Neural cell (in vitro differentiated cells): Measurements from ENCODE around the gene GLI3.

Experiments used
- CTCF ChIP-seq: fragments of 450-650 bp; IDR thresholded peaks from 2 replicates; pipeline ENCODE4 v1.5.1; 2014; ENCODE audit warnings: antibody characterized with exemption, mild to moderate bottlenecking, moderate library complexity; ENCODE audit not compliant: poor library complexity, severe bottlenecking
- EZH2 ChIP-seq: fragments of 200-600, 300-800 bp; shearing (Covaris generic), sonication (generic); IDR thresholded peaks from 2 replicates; pipeline ENCODE4 v1.6.1; 2014; ENCODE audit warnings: antibody characterized with exemption, low read length, borderline replicate concordance, mild to moderate bottlenecking; ENCODE audit not compliant: insufficient read depth, poor library complexity, severe bottlenecking
- TAF1 ChIP-seq: IDR thresholded peaks from 2 replicates; pipeline ENCODE4 v1.6.1; 2012; ENCODE audit warnings: low read depth

GRCh38 chr7:41978858-41979257 is 258.2 kb downstream of the GLI3 start:
- TF ChIP-seq CTCF (no peak), EZH2 (no peak), TAF1 (no peak)
